ENCODE results near the gene RCOR3. TPM values are rescaled to one million over a fixed set of nuclear protein-coding genes. Genes with fewer than 3 reads are reported as not detected.
A peak's percentile ranks its signal among the peaks of the same experiment; 100 is the strongest.
"Not testable (repeated sequence)": the region's sequence is repeated elsewhere in the genome, so short reads cannot be mapped to it uniquely, and the experiment has no call there.

RCOR3 gene
- total RNA-seq, 1 experiment from 2014 or later, result 6.6 TPM

GRCh38 chr1:211332830-211333229 lies 73.7 kb downstream of the RCOR3 start:
- in situ Hi-C loops (cut with HindIII; ENCODE audit: low pct_unique_long_range_greater_than_20kb, low sequenced_read_pairs), result no loop called here
- no peak for DNase-seq (ENCODE audit: low read depth)

GRCh38 chr1:211333906-211334305 lies 74.7 kb downstream of the RCOR3 start:
- in situ Hi-C loops (cut with HindIII; ENCODE audit: low pct_unique_long_range_greater_than_20kb, low sequenced_read_pairs), result no loop called here
- DNase-seq (ENCODE audit: low read depth), result no peak

DNA sequence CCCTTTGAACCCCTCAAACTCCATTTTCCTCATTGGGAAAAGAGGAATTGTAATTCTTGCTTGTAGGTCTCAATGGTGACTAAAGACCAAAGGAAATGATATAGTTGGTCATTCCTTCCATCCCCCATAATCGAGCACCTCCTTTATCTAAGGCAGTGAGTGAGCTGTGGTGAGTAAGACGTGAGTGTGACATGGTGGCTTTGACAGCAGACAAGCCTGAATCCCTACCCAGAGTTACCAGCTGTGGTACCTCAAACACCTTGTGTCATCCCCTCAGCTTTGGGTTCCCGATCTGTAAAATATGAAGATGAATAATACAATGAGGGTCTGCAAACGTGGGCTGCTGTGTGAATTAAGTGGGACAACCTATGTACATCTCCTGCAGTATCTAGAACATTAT lies 75.8 kb downstream of the RCOR3 start:
- in situ Hi-C loops (cut with HindIII; ENCODE audit: low pct_unique_long_range_greater_than_20kb, low sequenced_read_pairs), result no loop called here
- no peak for DNase-seq (ENCODE audit: low read depth)

GRCh38 chr1:211335522-211336157 lies 76.5 kb downstream of the RCOR3 start:
- no peak for DNase-seq (ENCODE audit: low read depth)
- in situ Hi-C loops (cut with HindIII; ENCODE audit: low pct_unique_long_range_greater_than_20kb, low sequenced_read_pairs), result no loop called here

DNA sequence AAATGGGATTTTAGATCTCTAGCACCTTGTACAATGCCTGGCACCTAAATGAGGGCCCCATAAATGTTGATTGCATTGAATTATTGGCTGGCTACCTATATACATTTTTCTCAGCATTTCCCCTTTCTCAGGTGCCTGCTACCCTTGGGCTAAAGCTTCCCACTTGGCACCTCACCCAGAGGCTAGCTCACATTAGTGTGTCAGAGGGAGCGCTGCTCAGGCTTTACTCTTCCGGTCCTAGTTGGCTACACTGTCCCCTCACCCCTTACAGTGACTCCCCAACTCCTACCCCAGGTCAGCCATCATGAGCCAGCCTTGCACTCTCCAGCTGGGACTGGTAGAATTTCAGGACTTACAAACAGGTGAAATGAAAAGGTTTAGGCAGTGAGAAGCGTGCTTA lies 77.0 kb downstream of the RCOR3 start:
- in situ Hi-C loops (cut with HindIII; ENCODE audit: low pct_unique_long_range_greater_than_20kb, low sequenced_read_pairs), result no loop called here

GRCh38 chr1:211336775-211337174 lies 77.6 kb downstream of the RCOR3 start:
- in situ Hi-C loops (cut with HindIII; ENCODE audit: low pct_unique_long_range_greater_than_20kb, low sequenced_read_pairs), result no loop called here
- DNase-seq (ENCODE audit: low read depth), result no peak

More for the DNA sequence above, 77.0 kb downstream of the RCOR3 start:
- DNase-seq (ENCODE audit: low read depth), result no peak

GRCh38 chr1:211337430-211338223 lies 78.5 kb downstream of the RCOR3 start:
- DNase-seq (ENCODE audit: low read depth), result no peak
- in situ Hi-C loops (cut with HindIII; ENCODE audit: low pct_unique_long_range_greater_than_20kb, low sequenced_read_pairs), result no loop called here

DNA sequence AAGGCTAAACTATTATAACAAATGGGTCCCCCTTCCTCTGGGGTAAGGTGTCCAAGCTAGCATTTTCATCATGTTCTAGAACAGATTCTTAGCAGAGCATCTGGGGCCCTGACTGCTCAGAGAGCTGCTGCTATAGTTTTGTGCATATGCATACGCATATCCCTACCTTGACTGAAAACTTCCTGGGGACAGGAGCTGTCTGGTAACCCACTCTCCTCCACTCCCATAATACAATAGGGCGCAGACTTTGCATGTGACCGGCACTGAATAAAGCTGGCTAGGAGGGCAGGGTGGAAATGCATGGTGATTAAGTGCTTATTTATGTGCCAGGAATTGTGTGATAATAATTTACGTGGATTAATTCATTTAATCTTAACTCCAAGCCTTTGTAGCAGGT lies 79.1 kb downstream of the RCOR3 start:
- in situ Hi-C loops (cut with HindIII; ENCODE audit: low pct_unique_long_range_greater_than_20kb, low sequenced_read_pairs), result no loop called here
- no peak for DNase-seq (ENCODE audit: low read depth)

GRCh38 chr1:211339631-211340041 lies 80.5 kb downstream of the RCOR3 start:
- DNase-seq (ENCODE audit: low read depth), result no peak
- in situ Hi-C loops (cut with HindIII; ENCODE audit: low pct_unique_long_range_greater_than_20kb, low sequenced_read_pairs), result no loop called here

- DNase-seq (ENCODE audit: low read depth), result no peak
- in situ Hi-C loops (cut with HindIII; ENCODE audit: low pct_unique_long_range_greater_than_20kb, low sequenced_read_pairs), result no loop called here
Observed at GRCh38 chr1:211340622-211341507, 81.7 kb downstream of the RCOR3 start.

DNA sequence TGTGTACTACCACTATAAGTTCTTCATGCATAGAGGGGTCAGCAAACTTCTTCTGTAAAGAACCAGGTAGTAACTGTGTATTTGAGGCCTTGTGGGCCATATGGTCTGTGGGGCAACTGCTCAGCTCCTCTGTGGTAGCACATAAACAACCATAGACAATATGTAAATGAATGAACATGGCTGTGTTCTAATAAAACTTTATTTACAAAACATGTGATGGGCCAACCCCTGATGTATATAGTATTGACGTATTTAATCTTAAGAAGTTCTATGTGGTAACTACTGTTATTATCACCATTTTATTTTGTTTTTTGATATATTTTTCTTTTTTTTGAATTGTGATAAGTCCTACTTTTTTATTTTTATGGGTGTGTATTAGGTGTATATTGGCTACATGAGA lies 82.8 kb downstream of the RCOR3 start:
- in situ Hi-C loops (cut with HindIII; ENCODE audit: low pct_unique_long_range_greater_than_20kb, low sequenced_read_pairs), result no loop called here
- DNase-seq (ENCODE audit: low read depth), result no peak

DNA sequence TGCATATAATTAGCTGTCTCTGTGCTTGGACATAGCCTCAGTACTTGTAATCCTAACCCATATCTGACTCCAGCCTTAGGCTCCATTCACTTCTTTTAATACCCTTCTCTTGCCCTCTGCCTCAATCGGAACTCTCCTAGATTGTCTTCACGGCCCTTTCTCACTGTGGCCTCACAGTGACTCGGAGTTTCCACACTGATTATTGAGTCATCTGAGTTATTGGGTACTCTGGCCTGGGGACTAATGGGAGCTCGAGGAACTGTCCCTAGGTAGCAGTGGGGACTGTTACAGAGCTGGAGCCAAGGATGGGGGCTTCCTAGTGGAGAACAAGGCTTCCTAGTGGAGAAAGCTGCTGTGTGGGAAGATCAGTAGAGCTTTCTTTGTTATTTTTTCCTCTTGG lies 84.4 kb downstream of the RCOR3 start:
- in situ Hi-C loops (cut with HindIII; ENCODE audit: low pct_unique_long_range_greater_than_20kb, low sequenced_read_pairs), result no loop called here
- peak; percentile 38 for DNase-seq (ENCODE audit: low read depth)

- in situ Hi-C loops (cut with HindIII; ENCODE audit: low pct_unique_long_range_greater_than_20kb, low sequenced_read_pairs), result no loop called here
- peak; percentile 70 for DNase-seq (ENCODE audit: low read depth)
Observed at GRCh38 chr1:211344152-211344618, 85.0 kb downstream of the RCOR3 start.

- in situ Hi-C loops (cut with HindIII; ENCODE audit: low pct_unique_long_range_greater_than_20kb, low sequenced_read_pairs), result no loop called here
- DNase-seq (ENCODE audit: low read depth), result peak; percentile 29
Observed at GRCh38 chr1:211345719-211346118, 86.6 kb downstream of the RCOR3 start.

GRCh38 chr1:211347077-211347844 lies 88.1 kb downstream of the RCOR3 start:
- no peak for DNase-seq (ENCODE audit: low read depth)
- in situ Hi-C loops (cut with HindIII; ENCODE audit: low pct_unique_long_range_greater_than_20kb, low sequenced_read_pairs), result no loop called here

DNA sequence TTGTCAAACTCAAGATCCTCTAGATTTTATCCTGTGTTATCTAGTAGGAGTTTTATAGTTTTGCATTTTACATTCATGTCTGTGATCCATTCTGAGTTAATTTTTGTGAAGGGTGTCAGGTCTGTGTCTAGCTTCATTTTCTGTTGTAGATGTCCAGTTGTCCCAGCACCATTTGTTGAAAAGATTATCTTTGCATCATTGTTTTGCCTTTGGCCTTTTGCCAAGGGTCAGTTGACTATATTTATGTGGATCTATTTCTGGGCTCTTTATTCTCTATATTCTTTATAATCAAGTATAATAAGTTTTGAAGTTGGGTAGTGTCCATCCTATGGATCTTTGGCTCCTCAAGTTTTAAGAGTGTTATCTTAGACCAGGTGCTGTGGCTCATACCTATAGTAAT lies 89.4 kb downstream of the RCOR3 start:
- in situ Hi-C loops (cut with HindIII; ENCODE audit: low pct_unique_long_range_greater_than_20kb, low sequenced_read_pairs), result no loop called here
- no peak for DNase-seq (ENCODE audit: low read depth)

DNA sequence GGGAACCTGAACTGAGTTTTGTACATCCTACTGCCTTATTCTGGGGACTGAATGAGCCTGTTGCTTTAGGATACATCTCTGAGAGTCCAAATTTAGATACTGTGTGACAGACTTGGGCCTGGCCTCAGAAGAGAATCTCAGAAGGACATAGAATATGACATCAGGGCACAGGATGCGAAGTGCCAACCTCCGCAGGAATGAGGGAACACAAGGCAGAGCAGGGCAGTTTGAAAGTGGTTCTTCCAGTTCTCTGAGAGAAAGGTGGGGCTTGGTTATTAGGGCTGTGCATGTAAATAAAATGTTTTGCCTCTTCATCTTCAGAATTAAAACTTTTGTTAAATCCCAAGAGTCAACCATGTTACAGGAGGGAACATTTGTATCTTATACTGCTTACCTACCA lies 90.6 kb downstream of the RCOR3 start:
- no peak for DNase-seq (ENCODE audit: low read depth)
- in situ Hi-C loops (cut with HindIII; ENCODE audit: low pct_unique_long_range_greater_than_20kb, low sequenced_read_pairs), result no loop called here

DNA sequence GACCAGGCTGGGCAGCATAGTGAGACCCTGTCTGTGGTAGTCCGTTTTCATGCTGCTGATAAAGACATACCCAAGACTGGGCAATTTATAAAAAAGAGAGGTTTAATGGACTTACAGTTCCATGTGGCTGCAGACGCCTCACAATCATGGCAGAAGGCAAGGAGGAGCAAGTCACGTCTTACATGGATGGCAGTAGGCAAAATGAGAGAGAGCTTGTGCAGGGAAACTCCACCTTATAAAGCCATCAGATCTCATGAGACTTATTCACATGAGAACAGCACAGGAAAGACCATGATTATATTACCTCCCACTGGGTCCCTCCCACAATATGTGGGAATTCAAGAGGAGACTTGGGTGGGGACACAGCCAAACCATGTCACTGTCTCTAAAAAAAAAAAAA lies 92.9 kb downstream of the RCOR3 start:
- in situ Hi-C loops (cut with HindIII; ENCODE audit: low pct_unique_long_range_greater_than_20kb, low sequenced_read_pairs); DNase-seq (ENCODE audit: low read depth): not testable (repeated sequence)

Data from Caki2 (cell line).